NCI-H2107 (cell line): ENCODE results near the gene RPRML.

Source experiments
- DNase-seq: peaks from one replicate; lab custom pipeline; 2025; lab: John Stamatoyannopoulos, UW

The RPRML gene

DNA sequence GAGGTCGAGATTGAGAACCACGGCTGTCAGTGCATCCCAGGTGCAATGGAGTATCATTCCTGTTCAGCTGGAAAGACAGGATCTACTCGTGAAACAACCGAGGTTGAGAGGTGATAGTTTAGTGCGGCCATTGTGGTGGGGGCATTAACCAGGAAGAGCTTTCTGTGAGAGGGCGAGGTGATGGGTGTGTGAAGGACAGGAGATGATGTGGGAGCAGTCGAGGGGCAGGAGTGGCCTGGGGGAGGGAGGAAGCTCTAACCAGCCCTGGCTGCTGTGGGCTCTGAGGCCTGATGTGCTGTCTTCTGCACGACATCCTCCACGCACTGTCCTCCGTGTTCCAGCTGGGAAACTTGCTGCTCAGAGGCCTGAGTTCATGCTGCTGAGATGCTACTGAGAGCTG lies 34.1 kb downstream of the RPRML start:
- DNase-seq: no peak

DNA sequence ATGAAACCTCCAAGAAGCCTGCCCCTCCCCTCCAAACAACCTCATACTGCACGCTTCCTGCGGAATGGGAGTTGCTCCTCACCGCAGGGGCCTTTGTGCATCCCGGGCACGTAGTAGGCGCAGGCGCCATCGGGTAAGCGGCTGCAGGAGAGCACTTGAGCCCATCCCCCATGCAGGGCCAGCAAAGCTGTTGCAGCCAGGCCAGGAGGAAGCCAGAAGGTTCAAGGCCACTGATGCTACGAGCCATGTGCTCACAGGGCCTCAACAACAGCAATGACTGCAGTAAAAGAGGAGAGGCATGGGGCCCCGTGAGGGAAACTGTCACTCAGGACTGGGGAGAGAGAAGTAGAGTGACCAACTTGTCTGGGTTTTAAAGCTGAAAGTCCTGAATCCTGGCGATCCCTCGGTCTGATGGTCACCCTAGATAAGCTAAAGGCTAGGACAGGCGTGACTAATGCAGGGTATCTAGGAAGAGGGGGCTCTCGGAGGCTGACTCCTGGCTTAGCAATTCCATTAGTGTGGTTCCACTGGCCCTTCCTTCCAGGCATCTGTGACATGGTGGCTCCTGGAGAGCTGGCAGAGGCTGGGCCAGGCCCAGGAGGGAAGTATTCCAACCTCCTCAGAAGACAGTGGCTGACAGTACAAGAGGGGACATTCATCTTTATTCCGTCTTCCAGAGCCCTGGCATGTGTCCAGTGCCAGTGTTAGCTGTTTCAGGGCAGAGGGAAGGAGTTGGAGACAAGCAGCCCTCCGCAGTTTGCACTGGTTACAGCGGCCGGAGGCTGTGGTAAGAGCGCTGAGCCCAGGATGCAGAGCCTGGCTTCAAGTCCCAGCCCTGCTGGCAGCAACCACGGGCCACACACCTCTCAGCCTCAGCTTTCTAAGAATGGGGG lies 35.3 kb downstream of the RPRML start:
- DNase-seq: no peak

DNA sequence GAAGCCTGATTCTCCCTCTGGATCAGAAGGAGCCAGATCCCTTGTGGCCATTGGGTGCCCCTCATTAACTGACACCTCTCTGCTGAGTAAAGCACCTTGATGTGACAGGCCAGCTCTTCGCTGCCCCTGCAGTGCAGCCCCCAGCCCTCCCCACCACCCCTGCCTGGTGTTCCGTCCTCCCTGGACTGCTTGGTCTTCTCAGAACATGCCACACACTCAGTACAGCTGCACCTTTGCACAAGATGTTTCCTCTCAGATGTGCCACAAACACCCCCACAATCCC lies 35.9 kb downstream of the RPRML start:
- no peak for DNase-seq

DNA sequence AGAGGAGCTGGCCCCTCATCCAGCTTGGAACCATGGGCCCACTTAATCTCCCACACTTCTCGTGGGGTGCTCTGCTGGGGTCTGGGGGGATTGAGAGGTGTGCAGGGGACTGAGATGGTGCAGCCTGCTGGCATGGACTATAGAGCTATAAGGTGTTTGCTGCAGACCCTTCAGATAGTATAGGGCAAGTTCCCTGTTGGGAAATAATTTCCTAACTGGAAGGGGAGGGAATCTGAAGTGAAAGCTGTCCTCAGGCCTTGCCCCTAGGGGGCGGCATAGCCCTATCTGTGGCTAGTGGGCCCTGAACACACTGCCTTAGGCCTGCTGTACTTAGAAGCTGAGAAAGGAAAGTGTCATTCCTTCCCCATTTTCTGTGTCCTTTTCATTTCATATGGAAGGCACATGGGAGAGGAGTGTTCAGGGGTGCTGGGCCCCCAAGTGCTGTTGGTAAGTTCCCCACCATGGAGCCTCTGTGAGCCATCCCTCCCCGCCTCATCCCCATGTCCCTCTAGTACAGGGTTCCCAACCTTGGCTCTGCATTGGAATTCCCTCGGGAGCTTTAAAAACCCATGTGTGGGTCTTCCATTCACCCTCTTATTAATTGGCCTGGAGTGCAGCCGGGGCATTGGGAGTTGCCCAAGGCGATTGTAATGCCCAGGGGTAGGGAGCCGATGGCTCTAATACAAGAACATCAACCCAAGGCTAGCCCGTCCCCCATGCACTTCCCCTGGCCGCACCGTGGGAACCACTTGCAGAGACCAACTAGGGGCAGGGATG lies 36.4 kb downstream of the RPRML start:
- peak; percentile 26 for DNase-seq

DNA sequence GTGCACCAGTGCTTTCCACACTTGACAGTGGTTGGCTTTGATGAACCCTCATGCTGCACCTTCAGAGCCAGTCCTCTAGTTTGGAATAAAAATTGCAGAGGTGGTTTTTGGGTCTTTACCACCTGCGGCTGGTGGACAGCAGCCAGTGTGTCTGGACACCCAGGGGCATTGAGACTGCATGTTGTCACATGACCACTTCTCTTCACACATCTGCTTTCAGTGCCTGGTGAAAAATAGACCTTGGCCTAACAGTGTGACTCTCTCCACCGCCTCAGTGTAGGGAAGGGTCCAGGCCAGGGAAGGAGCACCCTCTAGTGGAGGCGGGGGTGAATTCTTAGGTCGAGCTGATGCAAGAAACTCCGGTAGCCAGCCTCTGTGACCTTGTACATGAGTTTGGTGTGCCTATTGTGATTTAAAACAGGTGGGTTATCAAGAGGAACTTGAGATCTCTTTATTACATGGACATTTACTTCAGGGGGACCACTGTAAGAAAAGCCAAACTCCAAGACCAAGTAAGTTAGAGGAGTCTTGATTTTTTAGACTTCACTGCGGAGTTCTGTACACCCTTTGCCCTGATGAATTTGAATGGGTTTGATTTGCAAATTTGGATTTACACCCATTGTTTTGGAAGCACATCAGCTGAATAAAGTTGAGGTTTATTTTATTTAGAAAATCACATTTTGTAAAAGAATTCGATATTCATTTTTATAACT lies 38.2 kb downstream of the RPRML start:
- DNase-seq: peak; percentile 68

DNA sequence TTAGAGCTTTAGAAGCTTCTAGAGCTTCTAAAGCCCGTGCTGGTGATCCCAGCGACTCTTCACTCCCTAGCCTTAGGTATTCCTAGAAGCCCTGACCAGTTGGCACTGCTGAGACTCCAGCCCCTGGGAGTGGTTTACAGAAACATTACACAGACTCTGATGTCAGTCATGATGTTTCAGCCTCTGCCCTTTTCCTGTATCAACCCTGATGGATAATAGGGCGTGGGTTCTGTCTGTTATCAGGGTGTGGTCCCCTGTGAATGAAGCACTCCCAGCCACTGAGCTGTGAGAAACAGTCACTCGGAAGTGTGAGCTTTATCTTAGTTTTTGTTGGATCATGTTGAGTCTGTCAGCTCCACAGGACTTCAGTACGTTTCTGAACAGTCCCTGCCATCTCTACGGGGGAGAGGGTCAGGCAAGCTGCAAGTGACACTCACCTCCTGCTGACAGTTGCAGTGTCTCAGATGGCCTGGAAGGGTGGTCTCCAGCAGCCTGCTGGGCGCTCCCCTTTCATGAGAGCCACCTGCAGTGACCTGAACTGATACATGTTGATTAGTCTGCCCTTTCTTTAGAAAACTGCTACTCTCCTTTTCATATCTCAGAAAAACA lies 43.3 kb downstream of the RPRML start:
- no peak for DNase-seq

DNA sequence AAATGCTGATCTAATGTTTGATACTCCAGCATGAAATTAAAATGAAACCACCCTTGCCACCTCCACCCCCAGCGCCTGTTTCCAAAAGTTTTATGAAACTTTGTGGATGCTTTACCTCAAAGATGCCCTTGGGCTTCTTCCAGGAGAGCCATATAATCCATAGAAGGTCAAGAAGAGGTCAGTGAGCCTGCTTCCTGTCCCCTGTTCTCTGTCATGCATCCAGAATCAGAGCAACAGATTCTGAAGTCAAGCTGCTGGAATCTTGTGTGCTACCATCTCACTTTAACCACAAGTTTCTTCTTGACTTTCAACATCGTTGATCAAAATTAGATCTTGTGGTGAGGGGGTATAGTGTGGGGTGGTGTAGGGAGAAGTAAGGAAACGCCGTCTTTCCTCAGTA lies 47.5 kb downstream of the RPRML start:
- DNase-seq: no peak

DNA sequence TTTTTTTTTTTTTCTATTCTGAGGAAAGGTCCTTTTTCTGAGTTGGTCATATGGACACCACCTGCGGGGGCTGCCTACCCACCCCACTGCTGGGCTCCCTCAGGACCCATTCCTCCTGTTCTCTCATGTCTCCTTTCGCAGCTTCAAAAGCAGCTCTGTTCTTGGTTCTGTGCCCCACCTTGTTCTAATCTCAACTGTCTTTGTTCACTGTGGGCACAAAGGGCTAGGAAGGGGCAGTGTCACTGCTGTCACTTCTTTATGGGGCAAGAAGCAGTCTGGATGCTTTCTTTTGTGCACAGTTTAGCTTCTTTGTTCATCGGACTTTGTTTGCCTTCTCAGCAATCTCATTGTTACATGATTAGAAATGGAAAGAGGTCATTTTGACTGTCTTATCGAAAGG lies 49.0 kb downstream of the RPRML start:
- no peak for DNase-seq

DNA sequence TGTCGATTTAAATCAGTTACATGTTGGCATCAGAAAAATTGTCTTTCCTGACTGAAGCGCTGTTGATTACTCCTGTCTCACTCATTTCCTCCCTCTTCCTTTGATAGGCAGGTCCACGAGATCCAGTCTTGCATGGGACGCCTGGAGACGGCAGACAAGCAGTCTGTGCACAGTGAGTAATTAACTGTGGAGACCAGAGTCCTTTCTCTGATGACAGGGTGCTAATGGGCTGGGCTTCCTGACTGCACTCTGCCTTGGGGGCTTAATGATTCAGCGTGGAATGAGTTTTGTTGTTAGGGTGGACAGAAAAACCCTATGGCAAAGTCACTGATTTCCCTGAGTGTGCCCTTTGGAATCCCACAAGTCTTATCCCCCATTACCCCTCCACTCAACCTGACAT lies 49.6 kb downstream of the RPRML start:
- no peak for DNase-seq

DNA sequence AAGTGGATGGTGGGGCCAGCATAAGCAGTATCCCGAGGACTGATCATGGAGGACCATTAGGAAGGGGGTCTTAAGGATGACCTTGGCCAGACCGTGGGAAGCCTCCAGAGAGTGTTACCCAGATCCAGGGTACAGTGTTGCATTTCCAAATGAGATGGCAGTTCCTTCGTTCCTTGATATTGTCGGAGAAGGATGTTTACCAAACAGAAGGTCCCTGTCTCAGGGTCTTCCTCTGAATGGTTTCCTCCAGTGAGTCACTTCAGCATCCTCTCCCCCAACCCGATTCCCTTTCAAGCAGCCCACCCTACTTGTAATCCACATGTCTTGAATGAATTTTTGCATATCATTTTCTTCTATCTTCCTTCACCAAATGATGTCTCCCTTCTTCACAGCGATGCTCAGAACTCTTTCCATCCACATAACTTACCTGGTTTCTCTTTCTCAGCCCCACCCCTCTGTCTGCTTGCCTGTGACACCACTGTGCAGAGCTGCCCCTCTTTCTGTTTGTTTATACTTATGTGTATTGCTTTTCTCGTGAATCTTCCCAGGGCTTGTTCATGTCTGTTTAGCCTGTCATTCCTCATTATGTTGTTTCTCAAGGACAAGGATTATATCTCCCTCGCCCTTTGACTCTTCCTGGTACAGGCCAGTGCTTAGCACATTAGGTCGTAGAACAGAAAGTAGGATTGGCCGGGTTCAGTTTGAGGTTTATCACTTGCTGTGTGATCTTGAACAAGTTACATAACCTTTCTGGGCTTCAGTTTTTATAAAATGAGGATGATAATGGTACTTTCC lies 50.4 kb downstream of the RPRML start:
- no peak for DNase-seq
